HAP-1 (cell line): ENCODE data around the gene TCP11X1.
"Not testable (repeated sequence)": the region's sequence is repeated elsewhere in the genome, so short reads cannot be mapped to it uniquely, and the experiment has no call there.

Experiments
- DNase-seq, 2 experiments: peaks; one replicate each; pipeline ENCODE4 v3.0.0-alpha.2; 2016 to 2020; ENCODE audit warnings: low spot score in 2 of 2
- H3K27me3 ChIP-seq: fragments of 250-450 bp; sonication (Bioruptor Pico); 2 replicates; pipeline ENCODE4 v1.5.1; 2020; ENCODE audit warnings: low read depth, mild to moderate bottlenecking, moderate library complexity
- H3K36me3 ChIP-seq: fragments of 250-450 bp; sonication (Bioruptor Pico); replicated peaks from 2 replicates; pipeline ENCODE4 v1.5.1; 2020; ENCODE audit warnings: mild to moderate bottlenecking
- H3K4me1 ChIP-seq: fragments of 250-450 bp; sonication (Bioruptor Pico); 2 replicates; pipeline ENCODE4 v1.5.1; 2020; ENCODE audit warnings: mild to moderate bottlenecking
- H3K4me3 ChIP-seq: fragments of 250-450 bp; sonication (Bioruptor Pico); 2 replicates; pipeline ENCODE4 v1.5.1; 2020; ENCODE audit warnings: mild to moderate bottlenecking, moderate library complexity
- H3K9me3 ChIP-seq: fragments of 250-450 bp; sonication (Bioruptor Pico); 2 replicates; pipeline ENCODE4 v1.5.1; 2020; ENCODE audit warnings: mild to moderate bottlenecking, moderate library complexity
- in situ Hi-C: fragments of 300-500 bp; cut with MboI; formaldehyde crosslinking; loops from 3 replicates; pipeline ENCODE4 v1.14.3; 2020; ENCODE audit warnings: low sequenced_read_pairs, inconsistent platforms, mixed read lengths

TCP11X1 gene

GRCh38 chrX:102214986-102215385 is at the start of gene TCP11X1:
Gene TCP11X1 (plus strand): TSS chrX:102215301.
- DNase-seq, H3K36me3 ChIP-seq, H3K27me3 ChIP-seq, H3K4me1 ChIP-seq, H3K9me3 ChIP-seq, H3K4me3 ChIP-seq, in situ Hi-C loops: not testable (repeated sequence)

GRCh38 chrX:102185967-102186720 is 29.0 kb upstream of the TCP11X1 start:
- in situ Hi-C loops, result no loop called here
- no peaks in the 10 kb centered on the region for H3K9me3 ChIP-seq
- no peaks in the 10 kb centered on the region for H3K36me3 ChIP-seq
- no peaks in the 10 kb centered on the region for H3K27me3 ChIP-seq
- DNase-seq, result no peak
- H3K4me3 ChIP-seq, result no peak overlapping the region
- H3K4me1 ChIP-seq, result no peaks in the 10 kb centered on the region

- H3K4me1 ChIP-seq, DNase-seq, H3K36me3 ChIP-seq, H3K27me3 ChIP-seq, H3K4me3 ChIP-seq, H3K9me3 ChIP-seq, in situ Hi-C loops: not testable (repeated sequence)
Measured at GRCh38 chrX:102207940-102208339, 7.2 kb upstream of the TCP11X1 start.

- DNase-seq, H3K9me3 ChIP-seq, in situ Hi-C loops, H3K4me1 ChIP-seq, H3K4me3 ChIP-seq, H3K36me3 ChIP-seq, H3K27me3 ChIP-seq: not testable (repeated sequence)
Measured at GRCh38 chrX:102216497-102216896, 1.4 kb downstream of the TCP11X1 start.

GRCh38 chrX:102235678-102236077 is 20.6 kb downstream of the TCP11X1 start:
- in situ Hi-C loops, H3K27me3 ChIP-seq, H3K4me3 ChIP-seq, DNase-seq, H3K9me3 ChIP-seq, H3K4me1 ChIP-seq, H3K36me3 ChIP-seq: not testable (repeated sequence)

GRCh38 chrX:102240265-102240664 is 25.2 kb downstream of the TCP11X1 start:
- H3K4me3 ChIP-seq, H3K36me3 ChIP-seq, H3K27me3 ChIP-seq, H3K9me3 ChIP-seq, H3K4me1 ChIP-seq, in situ Hi-C loops: not testable (repeated sequence)
- peak in 1 of 2 experiments; percentile 3 for DNase-seq

GRCh38 chrX:102246893-102247292 is 31.8 kb downstream of the TCP11X1 start, which contains the start of gene NXF2:
Gene NXF2 (plus strand): TSS chrX:102247167. CDS start chrX:102307079, 59,912 bp downstream.
- H3K27me3 ChIP-seq, H3K4me3 ChIP-seq, H3K4me1 ChIP-seq, in situ Hi-C loops, H3K9me3 ChIP-seq, DNase-seq, H3K36me3 ChIP-seq: not testable (repeated sequence)

- DNase-seq, H3K27me3 ChIP-seq, H3K4me3 ChIP-seq, in situ Hi-C loops, H3K4me1 ChIP-seq, H3K36me3 ChIP-seq, H3K9me3 ChIP-seq: not testable (repeated sequence)
Measured at GRCh38 chrX:102272231-102272630, 57.1 kb downstream of the TCP11X1 start.
